RWPE2 (cell line): Measurements from ENCODE around the gene ZCCHC14.

ENCODE experiments used
- ATAC-seq: fragments of 200-7000 bp; cut with Tn5 transposase; 3 replicates; pipeline ENCODE4 v1.9.1; 2021; ENCODE audit warnings: low read depth
- DNase-seq: peaks from one replicate; pipeline ENCODE4 v3.0.0-alpha.2; 2020; ENCODE audit warnings: low spot score
- H3K27ac ChIP-seq: fragments of 450-650 bp; 2 replicates; pipeline ENCODE4 v1.5.1; 2017; ENCODE audit warnings: mild to moderate bottlenecking; ENCODE audit not compliant: poor library complexity, severe bottlenecking
- H3K27me3 ChIP-seq: fragments of 250-450 bp; sonication (Bioruptor Pico); 2 replicates; pipeline ENCODE4 v1.5.1; 2021; ENCODE audit warnings: mild to moderate bottlenecking, moderate library complexity; ENCODE audit not compliant: insufficient read depth, poor library complexity, severe bottlenecking
- H3K36me3 ChIP-seq: fragments of 250-450 bp; sonication (Bioruptor Pico); 2 replicates; pipeline ENCODE4 v1.5.1; 2020; ENCODE audit warnings: low read depth, mild to moderate bottlenecking, moderate library complexity
- H3K4me1 ChIP-seq: fragments of 250-450 bp; sonication (Bioruptor Pico); 2 replicates; pipeline ENCODE4 v1.5.1; 2021; ENCODE audit warnings: mild to moderate bottlenecking, moderate library complexity; ENCODE audit not compliant: insufficient read depth, poor library complexity, severe bottlenecking
- H3K4me3 ChIP-seq: fragments of 250-450 bp; sonication (Bioruptor Pico); 2 replicates; pipeline ENCODE4 v1.5.1; 2021; ENCODE audit warnings: mild to moderate bottlenecking, moderate library complexity; ENCODE audit not compliant: severe bottlenecking
- H3K9me3 ChIP-seq: fragments of 250-450 bp; sonication (Bioruptor Pico); 2 replicates; pipeline ENCODE4 v1.5.1; 2021; ENCODE audit warnings: mild to moderate bottlenecking, moderate library complexity; ENCODE audit not compliant: severe bottlenecking
- CTCF ChIP-seq: fragments of 450-650 bp; IDR thresholded peaks from one replicate; pipeline ENCODE4 v1.5.1; 2017; ENCODE audit warnings: mild to moderate bottlenecking, moderate library complexity; ENCODE audit not compliant: poor library complexity, severe bottlenecking

Gene ZCCHC14

GRCh38 chr16:87418644-87419043 is 74.2 kb downstream of the ZCCHC14 start:
- TF ChIP-seq CTCF, result no peak
- Histone ChIP-seq H3K36me3 (peaks cover 64% of the 10 kb centered on the region), H3K9me3 (no peaks in the 10 kb centered on the region), H3K4me1 (no peaks in the 10 kb centered on the region), H3K27ac (no peak overlapping the region), H3K4me3 (no peak overlapping the region), H3K27me3 (no peaks in the 10 kb centered on the region)
- DNase-seq, result no peak
- ATAC-seq, result no peak

GRCh38 chr16:87418216-87418615 is 74.6 kb downstream of the ZCCHC14 start:
- Histone ChIP-seq H3K4me3 (no peak overlapping the region), H3K9me3 (no peaks in the 10 kb centered on the region), H3K27ac (no peak overlapping the region), H3K4me1 (no peaks in the 10 kb centered on the region), H3K27me3 (no peaks in the 10 kb centered on the region), H3K36me3 (peaks cover 60% of the 10 kb centered on the region)
- DNase-seq (no peak), ATAC-seq (no peak)
- TF ChIP-seq CTCF, result no peak

- DNase-seq, result no peak
- Histone ChIP-seq H3K9me3 (no peaks in the 10 kb centered on the region), H3K27me3 (no peaks in the 10 kb centered on the region), H3K36me3 (peaks cover 58% of the 10 kb centered on the region), H3K4me1 (no peaks in the 10 kb centered on the region), H3K27ac (no peak overlapping the region), H3K4me3 (no peak overlapping the region)
- no peak for TF ChIP-seq CTCF
- ATAC-seq, result 0 out of 3 replicates have a peak, but pooled peaks have one; percentile 20
These were observed 75.3 kb downstream of the ZCCHC14 start for GRCh38 chr16:87417528-87417910.

GRCh38 chr16:87416826-87417527 is 75.8 kb downstream of the ZCCHC14 start:
- peaks cover 56% of the 10 kb centered on the region for H3K36me3 ChIP-seq
- no peaks in the 10 kb centered on the region for H3K9me3 ChIP-seq
- no peaks in the 10 kb centered on the region for H3K4me1 ChIP-seq
- TF ChIP-seq CTCF, result peak; percentile 74
- no peak for DNase-seq
- no peaks in the 10 kb centered on the region for H3K27me3 ChIP-seq
- no peak overlapping the region for H3K27ac ChIP-seq
- H3K4me3 ChIP-seq, result no peak overlapping the region
- no peak for ATAC-seq

- no peak for DNase-seq
- H3K4me1 ChIP-seq, result no peaks in the 10 kb centered on the region
- H3K36me3 ChIP-seq, result peaks cover 55% of the 10 kb centered on the region
- TF ChIP-seq CTCF, result no peak
- no peaks in the 10 kb centered on the region for H3K9me3 ChIP-seq
- H3K4me3 ChIP-seq, result no peak overlapping the region
- no peak for ATAC-seq
- H3K27me3 ChIP-seq, result no peaks in the 10 kb centered on the region
- no peak overlapping the region for H3K27ac ChIP-seq
These were observed 77.4 kb downstream of the ZCCHC14 start for GRCh38 chr16:87415441-87415840.
